Stimulated activated CD4-positive, alpha-beta T cell treated with anti-CD3 and anti-CD28 coated beads, Interleukin-4, amount 100 ng/mL, for 24 hours (primary cell): ENCODE results near the gene RAC2.
"Not testable (repeated sequence)": the region's sequence is repeated elsewhere in the genome, so short reads cannot be mapped to it uniquely, and the experiment has no call there.

Source experiments
- DNase-seq: peaks from one replicate; pipeline ENCODE4 v3.0.0-alpha.2; 2020

Gene RAC2

DNA sequence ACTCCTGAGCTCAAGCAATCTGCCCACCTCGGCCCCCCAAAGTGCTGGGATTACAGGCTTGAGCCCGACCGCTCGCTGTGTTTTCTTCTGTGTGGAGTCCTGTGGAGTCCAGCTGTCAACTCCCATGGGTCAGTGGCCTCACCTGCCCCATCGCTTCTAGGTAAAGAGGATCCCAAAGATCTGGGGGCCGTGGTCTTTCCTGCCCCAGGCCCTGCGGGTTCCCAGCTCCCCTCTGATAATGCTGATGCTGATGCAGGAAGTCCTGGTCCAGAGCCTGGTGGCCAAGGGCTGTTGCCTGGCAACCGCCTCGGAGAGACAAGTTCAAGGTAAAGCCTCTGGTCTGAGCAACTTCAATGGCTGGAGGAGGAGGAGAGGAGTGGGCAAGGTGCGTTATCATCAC is 41.4 kb downstream of the RAC2 start:
- DNase-seq: no peak

DNA sequence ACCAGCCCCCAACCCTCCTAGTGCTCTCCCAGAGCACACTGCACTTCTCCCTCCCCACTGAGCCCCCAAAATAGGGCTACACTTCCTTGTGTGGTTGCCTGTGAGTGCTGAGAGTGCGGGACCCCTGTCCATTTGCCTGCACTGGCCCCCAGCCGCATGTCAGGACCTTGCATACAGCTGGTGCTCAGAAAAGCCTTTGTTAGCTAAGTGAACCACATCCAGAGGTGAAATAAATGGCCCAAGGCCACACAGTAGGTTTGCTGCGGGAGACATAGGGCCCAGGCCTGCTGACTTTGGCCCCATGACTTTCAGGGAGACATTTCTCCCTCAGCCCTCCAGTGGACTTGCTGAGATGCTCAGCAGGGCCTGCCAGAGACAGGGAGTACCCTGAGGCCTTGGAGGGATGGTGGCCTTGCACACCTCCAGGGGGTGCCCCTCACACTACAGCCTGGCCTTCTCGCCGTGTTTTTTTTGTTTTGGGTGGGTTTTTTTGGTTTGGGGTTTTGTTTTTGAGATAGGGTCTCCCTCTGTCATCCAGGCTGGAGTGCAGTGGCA is 42.0 kb downstream of the RAC2 start:
- DNase-seq: no peak

DNA sequence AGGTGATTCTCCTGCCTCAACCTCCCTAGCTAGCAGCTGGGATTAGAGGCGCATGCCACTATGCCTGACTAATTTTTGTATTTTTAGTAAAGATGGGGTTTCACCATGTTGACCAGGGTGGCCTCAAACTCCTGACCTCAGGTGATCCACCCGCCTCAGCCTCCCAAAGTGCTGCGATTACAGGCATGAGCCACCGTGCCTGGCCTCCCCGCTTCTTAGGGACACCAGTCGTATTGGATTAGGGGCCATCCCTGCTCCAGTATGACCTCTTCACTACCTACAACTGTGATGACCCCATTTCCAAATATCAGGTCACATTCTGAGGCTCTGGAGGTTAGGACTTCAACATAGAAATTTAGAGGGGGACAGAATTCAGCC is 42.6 kb downstream of the RAC2 start:
- DNase-seq: not testable (repeated sequence)

DNA sequence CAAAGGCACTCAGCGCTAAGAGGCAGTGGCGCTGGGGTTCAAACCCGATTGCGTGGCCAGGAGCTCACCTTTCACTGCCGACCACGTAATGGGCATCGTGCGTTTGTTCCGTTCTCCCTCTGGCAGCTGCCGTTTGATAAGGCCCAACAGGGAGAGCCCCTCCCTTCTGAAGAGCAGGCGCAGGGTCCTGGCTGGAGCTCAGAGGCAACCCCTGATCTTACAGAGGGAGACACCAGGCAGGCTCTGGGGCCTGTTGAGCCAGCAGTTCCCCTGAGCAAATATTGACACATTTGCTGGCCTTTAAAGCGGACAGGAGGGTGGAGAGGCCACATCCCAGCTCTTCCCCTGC is 44.3 kb downstream of the RAC2 start:
- DNase-seq: no peak

DNA sequence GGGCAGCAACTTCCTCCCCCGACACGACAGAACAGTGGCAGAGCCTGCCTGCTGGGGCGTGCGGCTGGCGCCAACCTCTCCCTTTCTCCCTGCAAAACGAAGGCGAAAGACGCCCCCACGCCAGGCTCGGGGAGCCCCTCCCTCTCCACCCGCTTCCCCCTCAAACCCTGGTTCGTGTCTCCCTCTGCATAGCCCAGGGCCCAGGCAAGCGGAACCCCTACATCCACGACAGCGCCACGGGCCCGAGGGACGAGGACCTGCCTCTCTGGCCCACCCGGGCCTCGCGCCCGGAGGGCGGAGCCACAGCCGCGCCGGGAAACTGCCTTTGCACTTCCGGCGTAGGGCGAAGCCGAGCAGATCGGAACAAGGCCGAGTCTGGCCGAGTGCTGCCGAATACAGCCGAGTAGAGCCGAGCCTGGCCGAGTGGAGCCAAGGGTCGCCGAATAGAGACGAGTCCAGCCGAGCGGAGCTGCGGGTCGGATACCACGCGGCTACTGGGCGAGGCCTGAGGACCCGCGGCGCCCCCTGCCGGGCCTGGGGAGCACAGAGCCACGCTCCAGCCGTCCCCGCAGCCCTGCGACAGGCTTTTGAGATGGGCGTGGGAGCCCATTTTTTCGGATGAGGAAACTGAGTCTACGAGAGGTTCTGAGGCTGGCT is 44.8 kb downstream of the RAC2 start:
- peak; percentile 99 for DNase-seq

DNA sequence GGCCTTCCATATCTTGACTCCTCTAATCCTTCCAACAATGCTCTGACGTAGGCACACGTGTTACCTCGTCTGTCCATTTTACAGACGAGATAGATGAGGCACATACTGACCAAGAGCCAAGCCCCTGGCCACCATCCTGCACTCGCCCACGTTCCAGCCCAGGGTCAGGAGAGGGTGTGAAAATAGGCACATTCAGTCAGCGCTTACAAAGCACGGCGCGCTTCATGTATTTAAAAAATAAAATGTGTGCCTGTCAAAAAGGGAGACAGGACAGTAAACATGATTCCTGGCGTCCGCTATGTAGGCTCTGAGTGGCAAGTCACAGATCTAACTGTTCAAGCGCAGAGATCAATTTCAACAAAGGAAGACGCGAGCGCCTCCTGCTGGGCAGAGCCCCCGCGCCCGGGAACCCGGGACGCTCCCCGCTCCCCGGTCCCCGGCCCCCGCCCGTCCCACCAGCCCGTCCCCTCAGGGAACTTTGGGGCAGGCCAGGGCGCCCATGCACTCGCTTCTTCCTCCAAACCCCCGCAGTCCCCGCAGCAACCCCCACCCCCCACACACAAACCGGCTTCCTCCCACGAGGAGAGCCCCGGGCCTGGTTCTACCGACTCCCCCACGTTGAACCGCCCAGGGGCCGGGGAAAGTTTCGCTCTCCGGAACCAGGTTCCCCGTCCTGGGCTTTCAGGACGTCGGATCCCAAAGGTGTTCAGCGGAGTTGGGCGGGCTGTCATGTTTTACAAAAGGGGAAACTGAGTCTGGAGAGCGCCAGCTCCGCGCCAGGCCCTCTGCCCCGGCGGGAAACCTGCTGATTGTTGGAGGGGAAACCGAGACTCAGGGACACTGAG is 45.6 kb downstream of the RAC2 start:
- peak; percentile 93 for DNase-seq

DNA sequence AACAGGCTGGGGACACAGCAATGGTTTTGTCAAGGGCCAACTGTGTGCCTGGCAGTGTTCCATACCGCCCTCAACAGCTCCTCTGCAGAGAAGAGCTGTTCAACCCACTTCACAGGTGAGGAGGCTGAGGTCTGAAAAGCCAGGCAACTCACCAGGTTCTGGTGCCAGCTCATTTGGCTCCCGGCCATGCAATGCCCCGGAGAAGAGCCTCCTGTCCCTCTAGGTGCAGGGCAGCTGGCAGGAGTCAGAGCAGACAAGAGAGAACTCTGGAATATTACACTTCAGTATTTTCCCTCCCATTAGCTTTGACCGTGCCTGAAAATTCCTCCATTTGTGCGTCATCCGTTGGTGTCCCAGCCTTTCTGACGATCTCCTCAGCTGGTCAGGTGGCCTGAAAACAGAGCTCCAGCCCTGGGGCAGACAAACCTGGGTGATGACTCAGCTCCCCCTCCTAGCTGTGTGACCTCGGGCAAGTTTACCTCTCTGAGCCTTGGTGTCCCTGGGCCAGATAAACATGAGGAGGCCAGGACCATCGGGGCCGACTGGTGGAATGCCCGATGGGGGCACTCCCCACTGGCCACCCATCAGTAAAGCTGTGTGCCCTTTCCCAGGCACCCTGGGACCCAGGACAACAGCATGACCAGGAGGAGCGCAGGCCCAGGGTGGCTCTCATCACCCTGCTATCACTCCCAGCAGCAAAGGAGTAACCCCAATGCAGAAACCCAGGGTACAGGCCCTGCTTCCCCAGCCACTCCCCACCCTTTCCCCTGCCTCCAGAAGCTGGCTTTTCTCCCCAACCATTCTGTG is 46.4 kb downstream of the RAC2 start:
- no peak for DNase-seq

DNA sequence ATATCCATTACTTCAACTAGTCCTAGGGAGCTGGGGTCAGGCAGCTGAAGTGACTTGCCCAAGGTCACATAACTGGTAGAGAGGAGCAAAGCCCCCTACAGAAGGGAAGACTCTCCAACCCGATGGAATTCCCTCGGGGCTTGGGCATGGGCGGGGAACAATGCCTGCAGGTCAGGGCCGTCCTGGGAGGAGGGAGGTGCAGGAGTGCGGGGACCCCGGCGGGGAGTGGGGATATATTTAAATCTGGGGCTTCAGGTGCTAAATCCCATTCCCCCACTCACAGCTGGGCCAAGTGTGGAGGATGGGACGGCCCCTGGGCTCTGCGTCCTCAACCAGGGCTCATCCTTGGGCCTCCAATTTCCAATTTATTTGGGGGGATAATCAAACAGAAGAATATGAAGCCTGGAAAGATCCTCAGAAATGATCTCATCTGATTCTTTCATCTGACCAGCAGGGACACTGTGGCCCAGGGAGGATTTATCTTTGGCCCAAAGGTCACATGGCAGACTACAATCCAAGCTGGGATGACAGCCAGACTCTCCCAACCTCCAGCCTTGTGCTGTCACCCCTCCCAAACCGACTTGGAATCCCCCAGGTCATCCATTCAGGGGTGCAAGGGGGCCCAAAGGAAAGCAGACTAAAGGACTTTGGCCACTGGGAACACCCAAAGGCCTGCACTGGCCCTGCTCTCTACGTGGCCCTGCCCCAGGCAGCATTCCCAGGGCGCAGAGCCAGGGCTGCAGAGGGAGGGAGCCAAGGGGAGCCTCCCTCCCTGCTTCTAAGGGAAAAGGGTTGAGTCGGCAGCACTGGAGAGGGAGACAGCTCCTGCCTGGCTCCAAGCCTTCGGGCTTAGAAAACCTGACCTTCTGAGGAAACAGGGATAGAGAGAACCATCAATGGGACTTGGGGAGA is 47.3 kb downstream of the RAC2 start:
- no peak for DNase-seq

DNA sequence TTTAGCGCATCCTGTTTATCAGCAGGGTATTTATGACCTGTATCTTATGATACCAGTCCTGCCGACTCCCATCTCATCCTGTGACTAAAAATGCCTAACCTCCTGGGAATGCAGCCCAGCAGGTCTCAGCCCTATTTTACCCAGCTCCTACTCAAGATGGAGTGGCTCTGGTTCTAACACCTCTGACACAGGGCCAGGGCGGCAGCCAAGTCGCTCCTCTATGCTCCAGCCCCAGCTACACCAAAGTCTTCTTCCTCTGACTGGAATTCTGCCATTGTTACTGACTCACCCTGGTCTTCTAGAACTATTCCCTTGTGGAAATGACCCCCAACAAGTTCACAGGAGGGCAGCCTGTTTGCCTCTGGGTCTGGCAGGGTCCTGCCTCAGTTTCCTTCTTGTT is 48.1 kb downstream of the RAC2 start:
- DNase-seq: no peak

DNA sequence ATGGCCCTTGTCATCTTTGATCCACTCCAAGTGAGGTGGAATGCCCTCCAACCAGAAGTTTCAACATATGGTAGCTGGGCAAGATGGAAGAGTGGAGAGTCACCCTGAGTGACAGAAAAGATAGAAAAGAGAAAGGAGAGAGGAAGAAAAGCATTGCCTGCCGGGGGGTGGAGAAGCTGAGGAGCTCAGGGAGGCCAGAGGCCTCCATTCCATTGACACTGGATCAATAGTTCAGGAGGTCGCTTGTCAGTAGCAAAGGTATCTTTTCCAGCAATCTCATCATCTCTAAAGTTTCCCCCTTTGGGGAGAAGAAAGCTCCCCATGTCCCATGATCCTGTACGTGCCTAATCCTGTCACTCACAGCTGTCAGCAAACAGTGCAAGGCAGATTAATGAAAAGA is 49.3 kb downstream of the RAC2 start:
- no peak for DNase-seq

DNA sequence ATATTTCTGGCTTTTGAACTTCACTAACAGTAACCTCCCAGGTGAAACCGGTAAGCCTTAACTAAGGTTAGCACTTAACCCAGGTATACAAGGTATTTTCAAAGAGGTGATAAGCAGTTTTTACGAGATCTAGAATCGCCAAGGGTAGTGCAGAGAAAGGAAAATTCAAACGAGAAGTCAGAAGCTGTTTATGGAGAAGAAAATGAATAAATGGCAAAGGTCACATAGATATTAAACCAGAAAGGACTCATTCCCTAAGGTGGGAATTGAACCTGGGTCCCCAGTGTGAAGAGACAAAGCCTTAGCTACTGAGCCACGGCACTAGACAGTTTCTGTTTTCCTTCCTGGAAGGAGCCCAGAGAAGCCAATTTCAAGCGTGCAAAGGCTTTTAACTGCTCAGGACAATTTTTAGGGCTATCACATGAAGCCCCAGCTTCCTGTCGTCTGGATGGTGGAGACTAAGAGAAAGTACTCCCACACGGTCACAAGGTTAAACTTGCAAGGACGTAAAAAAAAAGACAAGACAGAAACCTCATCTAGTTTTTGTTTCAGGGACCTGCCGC is 50.4 kb downstream of the RAC2 start:
- peak; percentile 65 for DNase-seq

DNA sequence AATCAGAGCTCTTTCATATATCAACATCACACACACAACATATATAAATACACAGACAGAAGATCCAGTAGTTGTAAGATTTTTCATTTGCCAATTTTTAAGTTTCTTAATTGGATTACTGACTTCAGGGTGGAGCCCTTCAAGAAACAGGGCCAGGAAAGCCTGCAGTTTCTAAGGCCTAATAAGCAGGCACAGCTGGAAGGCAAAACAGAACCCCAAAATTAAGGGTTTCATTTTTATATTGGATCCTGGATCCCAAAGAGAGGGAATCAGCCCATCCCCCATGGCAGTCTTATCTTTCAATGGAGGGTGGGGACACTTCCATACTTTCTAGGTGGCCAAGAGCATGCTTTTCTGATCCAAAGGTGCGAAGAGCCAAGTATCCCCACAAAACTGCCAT is 51.3 kb downstream of the RAC2 start:
- no peak for DNase-seq

DNA sequence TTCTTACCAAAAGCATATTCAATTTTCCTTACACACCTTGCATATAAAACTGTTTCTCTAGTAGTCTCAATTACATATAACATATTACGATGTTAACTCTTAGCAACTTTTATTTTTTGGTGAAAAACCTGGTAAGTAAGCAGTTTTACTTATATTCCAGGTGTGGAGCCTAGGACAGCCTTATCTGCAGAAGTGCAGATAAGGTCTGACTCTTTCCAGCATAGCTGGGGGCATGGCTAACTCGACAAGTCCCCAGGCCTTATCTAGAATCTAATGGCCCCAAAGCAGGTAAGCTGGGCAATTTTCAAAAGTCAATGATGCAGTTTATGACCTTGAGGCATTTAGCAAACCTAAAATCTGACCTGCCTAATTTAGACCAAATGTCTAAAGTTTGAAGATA is 51.9 kb downstream of the RAC2 start:
- no peak for DNase-seq

DNA sequence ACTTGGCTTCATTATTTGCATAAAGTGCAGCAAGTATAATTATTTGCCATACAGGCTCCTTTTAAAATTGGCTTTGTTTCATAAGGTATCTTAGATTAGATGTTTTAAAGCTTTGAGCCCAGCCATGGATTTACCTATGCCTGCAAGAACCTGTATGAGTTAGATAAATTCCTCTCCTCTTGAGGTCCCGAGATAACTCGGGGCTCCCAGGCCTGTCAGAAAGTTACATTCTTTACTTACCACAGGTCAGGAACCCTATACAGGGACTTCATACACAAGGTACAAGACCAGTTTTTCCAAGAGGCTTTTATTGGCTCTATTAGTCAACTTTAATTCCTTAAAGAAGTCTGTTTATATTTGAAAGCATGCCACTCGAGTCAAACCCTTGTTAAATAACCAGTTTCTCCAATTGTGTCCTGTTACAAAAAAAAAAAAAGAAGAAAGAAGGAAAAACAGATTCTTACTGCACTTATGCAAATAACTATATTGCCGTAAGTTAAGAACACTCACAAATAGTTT is 53.7 kb downstream of the RAC2 start:
- DNase-seq: no peak

DNA sequence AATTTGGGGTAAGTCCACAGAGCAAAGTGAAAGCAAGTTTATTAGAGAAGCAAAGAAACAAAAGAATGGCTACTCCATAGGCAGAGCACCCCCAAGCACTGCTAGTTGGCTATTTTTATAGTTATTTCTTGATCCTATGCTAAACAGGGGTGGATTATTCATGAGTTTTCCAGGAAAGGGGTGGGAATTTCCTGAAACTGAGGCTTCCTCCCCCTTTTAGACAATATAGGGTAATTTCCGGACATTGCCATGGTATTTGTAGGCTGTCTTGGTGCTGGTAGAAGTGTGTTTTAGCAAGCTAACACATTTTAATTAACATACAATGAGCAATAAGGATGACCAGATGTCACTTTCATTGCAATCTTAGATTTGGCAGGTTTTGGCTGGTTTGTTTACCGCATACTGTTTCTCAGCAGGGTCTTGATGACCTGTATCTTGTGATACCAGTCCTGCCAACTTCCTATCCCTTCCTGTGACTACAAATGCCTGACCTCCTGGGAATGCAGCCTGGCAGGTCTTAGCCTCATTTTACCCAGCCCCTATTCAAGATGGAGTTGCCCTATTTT is 55.1 kb downstream of the RAC2 start:
- DNase-seq: no peak

DNA sequence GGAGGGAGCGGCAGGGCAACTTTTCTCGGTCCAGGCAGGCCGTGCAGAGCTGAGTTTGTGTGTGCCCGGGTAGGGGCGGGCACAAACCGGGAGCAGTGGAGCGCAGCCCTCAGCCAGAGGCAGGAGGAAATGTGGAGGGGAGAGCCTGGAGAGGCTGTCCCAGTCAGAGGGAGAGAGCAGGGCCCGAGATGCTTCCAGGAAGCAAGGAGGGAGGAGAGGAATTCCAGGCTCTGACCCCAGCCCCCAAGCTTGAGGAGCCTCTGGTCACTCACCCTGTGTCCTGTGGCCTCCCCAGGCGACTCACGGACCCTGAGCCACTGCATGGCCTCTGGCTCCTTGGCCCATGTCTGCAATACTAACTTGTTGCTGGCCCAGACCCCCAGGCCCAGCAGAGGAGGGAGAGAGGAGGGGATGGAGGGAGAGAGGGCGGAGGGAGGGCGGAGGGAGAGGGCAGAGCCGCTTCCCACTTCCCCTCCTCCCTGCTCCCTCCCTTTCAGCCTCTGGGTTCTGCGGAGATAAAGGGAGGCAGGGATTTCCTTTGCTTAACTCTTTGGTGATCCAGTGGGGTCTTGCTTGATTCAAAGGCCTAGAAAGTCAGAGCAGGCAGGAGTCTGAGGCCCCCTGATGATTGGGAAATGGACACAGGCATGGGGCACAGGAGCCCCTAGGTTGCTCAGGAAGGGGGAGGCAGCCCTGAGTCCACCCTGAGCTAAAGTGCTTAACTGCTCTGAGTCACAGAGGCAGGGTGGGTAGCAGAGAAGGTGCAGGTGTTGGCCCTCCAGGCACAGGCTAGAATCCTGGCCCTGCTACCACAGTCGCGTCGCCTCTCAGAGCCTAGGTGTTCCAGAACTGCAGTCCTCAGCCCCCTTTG is 55.9 kb downstream of the RAC2 start, which contains the start of gene C1QTNF6:
C1QTNF6 (minus strand) TSS at position 357 of the 871 bp plus-strand sequence; CDS start at position 323, 34 bp downstream.
- DNase-seq: no peak

DNA sequence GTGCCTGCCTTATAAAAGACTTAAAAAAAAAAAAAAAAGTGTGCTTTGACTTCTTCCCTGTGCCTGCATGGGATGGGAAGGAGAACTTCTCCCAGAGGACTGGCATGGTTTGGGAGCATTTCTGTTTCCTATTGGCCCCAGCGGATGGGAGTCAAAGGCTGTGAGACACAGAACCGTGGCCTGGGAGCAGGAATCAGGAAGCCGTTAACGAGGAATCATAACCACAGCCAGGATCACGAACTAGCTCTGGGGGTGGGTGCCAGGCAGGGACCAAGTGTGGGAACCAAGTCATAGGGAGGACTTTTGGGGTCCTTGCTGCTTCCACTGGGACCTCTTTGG is 56.5 kb downstream of the RAC2 start:
- DNase-seq: no peak

DNA sequence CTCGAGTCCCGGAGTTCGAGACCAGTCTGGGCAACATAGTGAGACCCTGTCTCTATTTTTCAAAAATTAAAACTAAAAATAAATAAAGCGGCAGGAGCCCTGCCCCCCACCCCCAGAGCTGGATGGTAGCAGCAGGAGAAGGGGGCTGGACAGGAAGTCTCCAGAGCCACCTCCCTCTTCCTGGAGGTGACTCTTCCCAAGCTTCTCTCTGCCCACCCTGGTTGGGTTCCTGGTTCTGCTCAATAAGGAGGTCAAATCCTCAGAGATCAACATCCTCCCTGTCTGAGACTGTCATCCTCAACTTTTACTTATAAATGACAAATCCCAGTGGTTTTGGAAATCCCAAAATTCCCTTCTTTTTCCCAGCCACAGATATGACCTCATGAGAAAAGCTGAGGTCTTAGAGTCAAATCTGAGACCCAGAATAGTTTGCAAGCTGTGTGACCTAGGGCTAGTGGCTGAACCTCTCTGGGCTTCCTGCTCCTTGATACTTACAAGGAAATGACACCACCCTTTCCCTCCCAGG is 57.0 kb downstream of the RAC2 start:
- DNase-seq: no peak

DNA sequence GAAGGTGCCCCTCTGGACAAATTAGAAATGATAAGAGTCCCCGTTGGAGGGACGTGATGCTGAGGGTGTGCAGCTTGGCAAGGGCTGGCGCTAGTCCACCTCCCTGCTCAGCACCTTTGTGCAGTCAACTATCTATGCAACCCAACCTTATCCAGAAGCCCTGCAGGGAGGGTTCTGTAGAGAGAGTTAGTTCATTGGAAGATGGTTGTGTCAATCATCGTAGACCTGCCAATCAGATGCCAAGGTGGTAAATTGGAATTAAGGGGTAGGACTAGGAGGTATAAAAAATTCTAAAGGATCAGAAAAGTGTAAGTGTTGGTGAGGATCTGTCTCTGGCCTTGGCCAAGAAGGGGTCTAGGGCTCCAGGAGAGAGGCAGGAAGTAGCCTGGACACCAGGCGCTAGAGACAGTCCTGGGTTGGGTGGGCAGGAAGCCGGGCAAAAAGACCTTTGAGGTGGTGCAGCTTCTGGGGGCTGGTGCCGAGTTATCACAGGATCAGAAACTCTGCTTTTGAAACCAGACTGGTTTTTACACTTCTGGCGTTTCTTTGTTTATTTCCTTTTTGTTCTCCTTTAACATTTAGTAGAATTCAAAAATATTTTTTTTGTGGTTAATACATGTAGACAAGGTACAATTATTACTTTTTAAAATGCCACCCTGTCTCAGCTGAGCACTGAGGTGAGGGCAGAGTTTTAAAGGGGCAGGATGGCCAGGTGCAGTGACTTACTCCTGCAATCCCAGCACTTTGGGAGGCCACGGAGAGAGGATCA is 57.7 kb downstream of the RAC2 start:
- DNase-seq: peak; percentile 53
